IMR-90 (cell line): Measurements from ENCODE around the gene MAML3. TPM values are rescaled to one million over a fixed set of nuclear protein-coding genes. Genes with fewer than 3 reads are reported as not detected.

ENCODE experiments used
- ATAC-seq: fragments of 200-7000 bp; cut with Tn5 transposase; 2 replicates; pipeline ENCODE4 v1.9.1; 2020; ENCODE audit warnings: low read depth, mild to moderate bottlenecking, moderate library complexity
- BruUV-seq: library from RNA; stranded (reverse); fragments of 400-500 nt; replicated peaks from 2 replicates; lab custom pipeline; 2021; lab: Mats Ljungman, UMichigan
- CTCF ChIA-PET: fragments of 300-600 bp; formaldehyde crosslinking; extraction: SDS; loops from one replicate; lab custom pipeline; 2021; ENCODE audit warnings: antibody characterized with exemption; lab: Yijun Ruan, JAX
- POLR2A ChIA-PET: fragments of 300-600 bp; sonication (Branson Sonifier 250); formaldehyde crosslinking; loops from one replicate; lab custom pipeline; 2022; ENCODE audit warnings: antibody characterized with exemption; ENCODE audit not compliant: unreplicated experiment; lab: Charles Lee
- DNase-seq: peaks from one replicate; pipeline ENCODE4 v3.0.0; 2013
- H2AFZ ChIP-seq: replicated peaks from 2 replicates; pipeline ENCODE3; 2013; ENCODE audit warnings: low read length, mild to moderate bottlenecking; ENCODE audit not compliant: poor library complexity
- H2AK5ac ChIP-seq: 2 replicates; pipeline ENCODE4 v1.6.1; 2013; ENCODE audit warnings: low read depth, low read length, inconsistent platforms
- H2AK9ac ChIP-seq: replicated peaks from 2 replicates; pipeline ENCODE3; 2013; ENCODE audit warnings: mild to moderate bottlenecking, low read depth, low read length, moderate library complexity; ENCODE audit not compliant: poor library complexity
- H2BK120ac ChIP-seq: 2 replicates; pipeline ENCODE4 v1.6.1; 2013; ENCODE audit warnings: low read depth, low read length, inconsistent platforms
- H2BK15ac ChIP-seq: 3 replicates; pipeline ENCODE4 v1.6.1; 2013; ENCODE audit warnings: low read depth, low read length, inconsistent platforms
- H2BK20ac ChIP-seq: 2 replicates; pipeline ENCODE4 v1.6.1; 2013; ENCODE audit warnings: low read depth, mild to moderate bottlenecking, inconsistent platforms, low read length, moderate library complexity
- H2BK5ac ChIP-seq: 2 replicates; pipeline ENCODE4 v1.6.1; 2013; ENCODE audit warnings: mild to moderate bottlenecking, low read depth, low read length, inconsistent platforms; ENCODE audit not compliant: poor library complexity, severe bottlenecking
- H3K14ac ChIP-seq: replicated peaks from 2 replicates; pipeline ENCODE4 v1.6.1; 2013; ENCODE audit warnings: low read depth, low read length, inconsistent platforms
- H3K18ac ChIP-seq: 2 replicates; pipeline ENCODE4 v1.6.1; 2013; ENCODE audit warnings: low read depth, low read length, control low read depth
- H3K23ac ChIP-seq: 2 replicates; pipeline ENCODE4 v1.6.1; 2013; ENCODE audit warnings: low read depth, low read length, inconsistent platforms
- H3K27ac ChIP-seq: 2 replicates; pipeline ENCODE4 v1.5.1; 2013; ENCODE audit warnings: mild to moderate bottlenecking, control low read depth, low read length; ENCODE audit not compliant: insufficient read depth
- H3K27me3 ChIP-seq: 2 replicates; pipeline ENCODE4 v1.6.1; 2013; ENCODE audit warnings: low read length; ENCODE audit not compliant: control insufficient read depth, insufficient read depth
- H3K36me3 ChIP-seq: 2 replicates; pipeline ENCODE4 v1.6.1; 2013; ENCODE audit warnings: low read length, mixed read lengths; ENCODE audit not compliant: control insufficient read depth, insufficient read depth
- H3K4ac ChIP-seq: 2 replicates; pipeline ENCODE4 v1.6.1; 2013; ENCODE audit warnings: low read depth, low read length, inconsistent platforms
- H3K4me1 ChIP-seq: 2 replicates; pipeline ENCODE4 v1.6.1; 2013; ENCODE audit warnings: low read length, mixed read lengths; ENCODE audit not compliant: control insufficient read depth, insufficient read depth
- H3K4me2 ChIP-seq: 2 replicates; pipeline ENCODE4 v1.6.1; 2013; ENCODE audit warnings: low read depth, mild to moderate bottlenecking, control low read depth, low read length, moderate library complexity
- H3K4me3 ChIP-seq: 2 replicates; pipeline ENCODE4 v1.5.1; 2013; ENCODE audit warnings: low read depth, mild to moderate bottlenecking, control low read depth, low read length, moderate library complexity; ENCODE audit not compliant: insufficient read depth
- H3K56ac ChIP-seq: 2 replicates; pipeline ENCODE4 v1.6.1; 2013; ENCODE audit warnings: low read length, inconsistent platforms; ENCODE audit not compliant: insufficient read depth; ENCODE audit errors: extremely low read depth
- H3K79me1 ChIP-seq, 2 experiments: 2 replicates each; pipeline ENCODE4 v1.6.1; 2013; ENCODE audit warnings: low read length in 2 of 2, inconsistent platforms in 1 of 2, low read depth in 1 of 2
- H3K9ac ChIP-seq: 2 replicates; pipeline ENCODE4 v1.6.1; 2013; ENCODE audit warnings: low read depth, low read length, control low read depth
- H3K9me1 ChIP-seq: 2 replicates; pipeline ENCODE4 v1.6.1; 2013; ENCODE audit warnings: low read length, inconsistent platforms; ENCODE audit not compliant: insufficient read depth
- H3K9me3 ChIP-seq: 2 replicates; pipeline ENCODE4 v1.6.1; 2013; ENCODE audit warnings: low read length; ENCODE audit not compliant: control insufficient read depth, insufficient read depth
- H4K20me1 ChIP-seq: 2 replicates; pipeline ENCODE4 v1.6.1; 2013; ENCODE audit warnings: low read length, inconsistent platforms; ENCODE audit not compliant: insufficient read depth
- H4K5ac ChIP-seq: 2 replicates; pipeline ENCODE4 v1.6.1; 2013; ENCODE audit warnings: mild to moderate bottlenecking, low read depth, low read length, control low read depth
- H4K8ac ChIP-seq, 2 experiments: 2 replicates each; pipeline ENCODE4 v1.6.1; 2013; ENCODE audit warnings: low read depth in 2 of 2, low read length in 2 of 2, control low read depth in 1 of 2, inconsistent platforms in 1 of 2
- H4K91ac ChIP-seq: 2 replicates; pipeline ENCODE4 v1.6.1; 2013; ENCODE audit warnings: low read depth, low read length, inconsistent platforms; ENCODE audit not compliant: insufficient read depth
- BHLHE40 ChIP-seq: fragments of 150-350 bp; IDR thresholded peaks from 2 replicates; pipeline ENCODE4 v1.6.1; 2016; ENCODE audit warnings: mild to moderate bottlenecking, low read depth, low read length
- CEBPB ChIP-seq: IDR thresholded peaks from 2 replicates; pipeline ENCODE4 v1.6.1; 2012; ENCODE audit warnings: low read depth, low read length, improper control_type of control experiment
- CHD1 ChIP-seq: IDR thresholded peaks from 2 replicates; pipeline ENCODE4 v1.6.1; 2012; ENCODE audit warnings: low read depth, low read length, improper control_type of control experiment
- CTCF ChIP-seq: conservative IDR thresholded peaks from 2 replicates; pipeline ENCODE4 v1.5.1; 2012; ENCODE audit warnings: mild to moderate bottlenecking, low read depth, low read length, improper control_type of control experiment
- FOS ChIP-seq: fragments of 150-350 bp; IDR thresholded peaks from 2 replicates; pipeline ENCODE4 v1.6.1; 2016; ENCODE audit warnings: low read depth, low read length
- MAFK ChIP-seq: IDR thresholded peaks from 2 replicates; pipeline ENCODE4 v1.6.1; 2012; ENCODE audit warnings: low read depth, low read length, improper control_type of control experiment
- MAZ ChIP-seq: IDR thresholded peaks from 2 replicates; pipeline ENCODE4 v1.6.1; 2012; ENCODE audit warnings: low read depth, mild to moderate bottlenecking, low read length, improper control_type of control experiment, moderate library complexity, borderline replicate concordance
- MXI1 ChIP-seq: IDR thresholded peaks from 2 replicates; pipeline ENCODE4 v1.6.1; 2012; ENCODE audit warnings: low read depth, mild to moderate bottlenecking, low read length, moderate library complexity, borderline replicate concordance
- NFE2L2 ChIP-seq: fragments of 150-350 bp; IDR thresholded peaks from 2 replicates; pipeline ENCODE4 v1.6.1; 2016; ENCODE audit warnings: low read depth, mild to moderate bottlenecking, low read length
- POLR2A ChIP-seq: IDR thresholded peaks from 2 replicates; pipeline ENCODE4 v1.6.1; 2012; ENCODE audit warnings: mild to moderate bottlenecking, low read depth, low read length
- RAD21 ChIP-seq: IDR thresholded peaks from 2 replicates; pipeline ENCODE4 v1.6.1; 2012; ENCODE audit warnings: low read length, improper control_type of control experiment
- RCOR1 ChIP-seq: IDR thresholded peaks from 2 replicates; pipeline ENCODE4 v1.6.1; 2012; ENCODE audit warnings: mild to moderate bottlenecking, low read length, improper control_type of control experiment; ENCODE audit not compliant: insufficient replicate concordance
- RFX5 ChIP-seq: IDR thresholded peaks from 2 replicates; pipeline ENCODE4 v1.8.0; 2012; ENCODE audit warnings: low read depth, mild to moderate bottlenecking, low read length, moderate library complexity
- SMC3 ChIP-seq: fragments of 150-350 bp; IDR thresholded peaks from 2 replicates; pipeline ENCODE4 v1.6.1; 2016; ENCODE audit warnings: low read depth, mild to moderate bottlenecking, antibody characterized with exemption, low read length, moderate library complexity
- WGBS, 2 experiments: methylation state at CpG; one replicate each; pipeline versions ENCODE4 v1.1.5 to v1.1.7; 2013; ENCODE audit warnings: missing lambda C conversion rate in 2 of 2; ENCODE audit not compliant: insufficient read length in 1 of 2; ENCODE audit errors: extremely low coverage in 2 of 2; 5-methylcytosine and 5-hydroxymethylcytosine counted together
- dilution Hi-C: fragments of 300-500 bp; cut with HindIII; formaldehyde crosslinking; loops from one replicate; pipeline ENCODE4 v1.14.3; 2018; ENCODE audit warnings: low sequenced_read_pairs; ENCODE audit not compliant: unreplicated experiment
- in situ Hi-C: fragments of 300-500 bp; cut with MboI; formaldehyde crosslinking; loops from 3 replicates; pipeline ENCODE4 v1.14.3; 2019; ENCODE audit warnings: low sequenced_read_pairs, inconsistent platforms, mixed read lengths
- intact Hi-C: fragments of 100-400 bp; cut with micrococcal nuclease; formaldehyde crosslinking; loops from 2 replicates; pipeline ENCODE4 v1.10.0; 2022
- polyA plus RNA-seq, 3 experiments: library from polyadenylated mRNA; depleted of rRNA; stranded (reverse); fragments of >200 nt; gene quantifications; 2 replicates each; pipeline ENCODE4 v1.2.3, GENCODE V29; 2012; ENCODE audit warnings: low replicate concordance in 1 of 3
- total RNA-seq: library from RNA; depleted of rRNA; stranded (reverse); fragments of >200 nt; gene quantifications from 2 replicates; pipeline ENCODE4 v1.2.3, GENCODE V29; 2012
- TF ChIP-seq, protein P1 (sequence below): fragments of 150-350 bp; IDR thresholded peaks from 2 replicates; pipeline ENCODE4 v1.6.1; 2017; ENCODE audit warnings: mild to moderate bottlenecking, antibody characterized with exemption, low read length, low read depth
- TF ChIP-seq, protein P2 (sequence below): fragments of 150-350 bp; IDR thresholded peaks from 2 replicates; pipeline ENCODE4 v1.6.1; 2016; ENCODE audit warnings: low read depth, mild to moderate bottlenecking, low read length, moderate library complexity, borderline replicate concordance

The MAML3 gene
- total and polyA plus RNA-seq, 2 of the 4 experiments (the other 2 are of a cell fraction), result 0.90 to 1.7 TPM

- Histone ChIP-seq H2AK9ac (no peak overlapping the region), H3K36me3 (no peaks in the 10 kb centered on the region), H2AFZ (no peak overlapping the region), H4K5ac (no peak overlapping the region), H3K9ac (no peak overlapping the region), H3K27me3 (no peaks in the 10 kb centered on the region), H3K4me2 (no peak overlapping the region), H3K27ac (no peak overlapping the region), H3K56ac (no peak overlapping the region), H2AK5ac (peak overlapping the region; percentile 39; the same call in 1 of the 2 replicates), H4K20me1 (no peaks in the 10 kb centered on the region), H2BK120ac (0 out of 2 replicates have a peak overlapping the region, but pooled peaks have one; percentile 5), H3K9me3 (no peaks in the 10 kb centered on the region), H3K4me1 (peaks cover 8% of the 10 kb centered on the region), H4K8ac (no peak overlapping the region), H3K4ac (no peak overlapping the region; the same call in 1 of the 2 replicates), H2BK15ac (0 out of 3 replicates have a peak overlapping the region, but pooled peaks have one; percentile 19), H3K4me3 (no peak overlapping the region), H3K23ac (0 out of 2 replicates have a peak overlapping the region, but pooled peaks have one; percentile 48), H3K9me1 (peaks cover 4% of the 10 kb centered on the region), H2BK5ac (no peak overlapping the region), H3K79me1 (peaks cover 5 to 19% of the 10 kb centered on the region in 2 experiments; a peak in 3 of 4 replicates), H3K18ac (no peak overlapping the region), H4K91ac (no peak overlapping the region), H2BK20ac (no peak overlapping the region), H3K14ac (no peak overlapping the region)
- WGBS, 2 experiments, result no CpG with 5 or more reads among the region's 3 CpGs
- dilution Hi-C loops, result no loop called here
- DNase-seq, result no peak
- no peak for TF ChIP-seq CEBPB
- no peak for TF ChIP-seq CTCF
- TF ChIP-seq MAFK, result no peak
- no peak for TF ChIP-seq BHLHE40
- no peak for TF ChIP-seq POLR2A
- no peak for TF ChIP-seq MXI1
- TF ChIP-seq NFE2L2, result no peak
- TF ChIP-seq MAZ, result no peak
- TF ChIP-seq SMC3, result no peak
- TF ChIP-seq, protein P1, sequence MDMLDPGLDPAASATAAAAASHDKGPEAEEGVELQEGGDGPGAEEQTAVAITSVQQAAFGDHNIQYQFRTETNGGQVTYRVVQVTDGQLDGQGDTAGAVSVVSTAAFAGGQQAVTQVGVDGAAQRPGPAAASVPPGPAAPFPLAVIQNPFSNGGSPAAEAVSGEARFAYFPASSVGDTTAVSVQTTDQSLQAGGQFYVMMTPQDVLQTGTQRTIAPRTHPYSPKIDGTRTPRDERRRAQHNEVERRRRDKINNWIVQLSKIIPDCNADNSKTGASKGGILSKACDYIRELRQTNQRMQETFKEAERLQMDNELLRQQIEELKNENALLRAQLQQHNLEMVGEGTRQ, result no peak
- no peak for TF ChIP-seq RFX5
- no peak for TF ChIP-seq CHD1
- TF ChIP-seq RAD21, result no peak
- TF ChIP-seq FOS, result no peak
- TF ChIP-seq, protein P2, sequence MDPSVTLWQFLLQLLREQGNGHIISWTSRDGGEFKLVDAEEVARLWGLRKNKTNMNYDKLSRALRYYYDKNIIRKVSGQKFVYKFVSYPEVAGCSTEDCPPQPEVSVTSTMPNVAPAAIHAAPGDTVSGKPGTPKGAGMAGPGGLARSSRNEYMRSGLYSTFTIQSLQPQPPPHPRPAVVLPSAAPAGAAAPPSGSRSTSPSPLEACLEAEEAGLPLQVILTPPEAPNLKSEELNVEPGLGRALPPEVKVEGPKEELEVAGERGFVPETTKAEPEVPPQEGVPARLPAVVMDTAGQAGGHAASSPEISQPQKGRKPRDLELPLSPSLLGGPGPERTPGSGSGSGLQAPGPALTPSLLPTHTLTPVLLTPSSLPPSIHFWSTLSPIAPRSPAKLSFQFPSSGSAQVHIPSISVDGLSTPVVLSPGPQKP, result no peak
- TF ChIP-seq RCOR1, result no peak
- in situ Hi-C loops, result no loop called here
- ChIA-PET POLR2A (no interaction called here), CTCF (no interaction called here)
- ATAC-seq, result no peak
- intact Hi-C loops, result no loop called here
- BruUV-seq, result no TSS peak
These were observed 13.4 kb downstream of the MAML3 start for GRCh38 chr4:140140566-140140965.
